Measurements from ENCODE around the gene RAB3D. TPM values are rescaled to one million over a fixed set of nuclear protein-coding genes. Genes with fewer than 3 reads are reported as not detected.

Gene RAB3D
- polyA plus RNA-seq, 1 donor: 15.2 TPM

DNA sequence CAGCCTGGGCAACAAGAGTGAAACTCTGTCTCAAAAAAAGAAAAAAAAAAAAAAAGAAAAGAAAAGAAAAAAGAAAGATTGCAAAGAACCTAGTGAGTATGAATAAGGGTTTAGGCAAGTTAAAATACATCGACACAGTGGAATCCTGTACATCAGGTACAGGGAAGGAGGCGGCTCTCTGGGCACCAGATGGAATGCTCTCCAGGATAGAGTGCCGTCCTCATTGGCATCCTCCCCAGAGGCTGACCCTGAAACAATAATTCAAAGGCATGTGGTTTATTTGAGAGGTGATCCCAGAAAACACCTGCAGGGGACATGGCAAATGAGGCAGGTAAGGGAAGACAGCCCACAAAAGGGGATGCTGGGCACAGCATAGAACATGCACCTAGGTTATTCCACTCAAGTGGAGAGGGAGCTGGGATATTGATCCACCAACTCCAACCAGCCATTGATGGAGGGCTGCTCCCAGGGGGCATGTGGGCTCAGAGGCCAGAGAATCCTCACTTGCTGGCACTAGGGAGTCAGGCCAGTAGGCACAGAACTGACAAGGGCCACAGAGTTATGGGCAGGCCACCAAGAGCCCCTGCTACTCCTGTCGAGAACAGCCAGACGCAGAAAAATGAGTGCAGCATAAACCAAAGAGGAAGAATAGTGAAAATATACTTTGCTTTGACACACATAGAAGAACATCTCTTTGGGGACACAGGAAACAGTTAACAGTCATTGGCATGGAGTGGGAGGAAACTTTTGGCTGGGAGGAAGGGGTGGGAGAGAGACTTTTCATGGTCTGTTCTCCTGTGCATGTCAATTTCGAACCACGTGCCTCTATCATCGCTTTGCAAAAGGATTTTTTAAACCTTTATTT is 39.3 kb downstream of the RAB3D start:
- no peak for DNase-seq

DNA sequence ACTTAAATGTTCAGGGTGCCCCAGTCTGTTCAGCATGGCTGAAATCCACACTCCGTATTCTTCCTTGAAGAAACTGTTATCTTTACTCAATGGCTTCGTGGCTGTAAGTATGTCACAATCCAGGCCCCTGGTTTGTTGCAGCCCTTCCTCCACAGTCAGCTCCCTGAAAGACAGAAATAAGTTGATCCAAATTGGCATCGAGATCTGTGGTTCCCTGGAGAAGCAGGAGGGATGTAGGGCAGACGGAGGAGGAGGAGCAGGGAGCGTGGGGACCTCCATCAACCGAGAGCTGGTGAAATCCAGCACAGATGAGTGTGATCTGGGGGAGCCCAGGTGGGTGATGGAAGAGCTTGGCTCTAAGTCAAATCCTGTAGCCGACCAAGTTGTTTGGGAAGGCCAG is 43.2 kb downstream of the RAB3D start:
- DNase-seq: no peak

DNA sequence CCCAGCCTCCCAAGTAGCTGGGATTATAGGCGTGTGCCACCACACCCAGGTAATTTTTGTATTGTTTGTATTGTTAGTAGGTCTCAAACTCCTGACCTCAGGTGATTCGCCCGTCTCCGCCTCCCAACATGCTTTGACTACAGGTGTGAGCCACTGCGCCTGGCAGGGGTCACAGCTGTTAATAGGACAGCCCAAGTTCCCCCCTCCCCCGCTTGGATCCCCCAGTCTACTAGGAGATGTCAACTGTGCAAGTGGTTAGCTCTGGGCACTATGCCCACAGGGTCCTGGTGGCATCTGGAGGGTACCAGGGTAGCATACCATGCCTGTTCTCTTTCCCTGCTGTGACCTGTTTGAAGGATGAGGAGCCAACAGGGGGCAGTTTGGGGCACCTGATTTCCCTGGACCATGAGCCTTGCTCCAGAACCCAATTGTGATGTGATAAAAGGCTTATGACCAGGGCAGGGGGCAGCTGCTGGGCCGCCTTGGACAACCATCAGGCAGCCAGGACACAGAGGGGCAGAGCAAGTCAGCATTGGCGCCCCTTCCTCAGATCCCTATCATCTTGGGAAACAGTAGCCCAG is 43.7 kb downstream of the RAB3D start, which contains the start of gene TSPAN16:
TSPAN16 (plus strand) TSS at position 496 of the 581 bp plus-strand sequence. CDS start 138 bp downstream, outside the sequence.
- DNase-seq: no peak

DNA sequence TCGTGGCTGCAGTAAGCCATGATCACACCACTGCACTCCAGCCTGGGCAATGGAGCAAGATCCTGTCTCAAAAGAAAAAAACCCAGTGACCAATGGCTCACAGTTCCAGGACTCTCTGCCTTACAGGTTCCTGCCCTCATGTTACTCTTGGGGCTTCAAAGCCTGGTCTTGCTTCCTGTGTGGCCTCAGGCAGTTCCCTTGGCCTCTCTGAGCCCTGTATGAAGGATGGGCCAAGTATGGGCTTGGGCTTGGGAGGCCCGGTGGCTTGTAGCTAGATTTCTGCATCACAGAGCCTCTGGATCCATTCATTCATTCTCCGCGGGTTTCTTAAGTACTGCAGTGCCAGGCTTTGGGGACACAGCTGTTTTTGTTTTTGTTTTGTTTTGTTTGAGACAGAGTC is 44.3 kb downstream of the RAB3D start:
- DNase-seq: no peak

DNA sequence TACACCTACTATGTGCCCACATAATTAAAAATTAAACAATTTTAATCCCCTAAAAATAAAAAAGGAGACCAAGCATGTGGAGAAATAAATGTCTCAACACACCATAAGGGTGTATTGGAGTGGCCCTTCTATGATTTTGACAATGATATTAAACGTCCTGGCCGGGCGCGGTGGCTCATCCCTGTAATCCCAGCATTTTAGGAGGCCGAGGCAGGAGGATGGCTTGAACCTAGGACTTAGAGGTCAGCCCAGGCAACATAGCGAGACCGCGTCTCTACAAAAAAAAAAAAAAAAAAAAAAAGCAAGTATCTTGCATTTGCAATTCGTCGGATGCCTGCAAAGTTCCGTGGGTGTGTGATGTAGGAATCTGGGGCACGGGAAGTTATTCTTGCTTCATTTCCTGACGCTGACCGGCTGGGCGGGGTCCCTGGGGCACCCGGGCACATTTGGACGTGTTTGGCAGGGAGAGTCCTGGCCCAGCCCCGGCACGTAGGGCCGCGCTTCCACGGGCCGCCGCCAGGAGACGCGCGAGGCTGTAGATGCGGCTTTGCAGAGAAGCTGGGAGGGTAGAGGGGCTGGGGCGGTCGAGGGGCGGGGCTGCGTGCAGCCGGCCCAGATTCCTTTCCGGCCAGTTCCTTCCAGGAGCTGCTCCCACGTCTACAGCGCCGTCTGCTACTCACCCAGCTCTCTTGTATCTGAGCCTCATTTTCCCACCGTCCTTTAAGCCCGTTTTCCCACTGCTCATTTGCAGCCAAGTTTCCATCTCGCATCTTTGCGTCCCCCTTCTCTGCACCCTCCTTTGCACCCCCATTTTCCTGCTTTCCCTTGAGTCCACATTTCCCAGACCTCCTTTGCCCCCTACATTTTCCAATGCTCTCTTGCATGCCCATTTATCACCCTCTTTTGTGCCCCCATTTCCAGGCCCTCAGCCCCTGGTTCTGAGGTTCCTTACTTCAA is 45.7 kb downstream of the RAB3D start:
- DNase-seq: peak; percentile 93

DNA sequence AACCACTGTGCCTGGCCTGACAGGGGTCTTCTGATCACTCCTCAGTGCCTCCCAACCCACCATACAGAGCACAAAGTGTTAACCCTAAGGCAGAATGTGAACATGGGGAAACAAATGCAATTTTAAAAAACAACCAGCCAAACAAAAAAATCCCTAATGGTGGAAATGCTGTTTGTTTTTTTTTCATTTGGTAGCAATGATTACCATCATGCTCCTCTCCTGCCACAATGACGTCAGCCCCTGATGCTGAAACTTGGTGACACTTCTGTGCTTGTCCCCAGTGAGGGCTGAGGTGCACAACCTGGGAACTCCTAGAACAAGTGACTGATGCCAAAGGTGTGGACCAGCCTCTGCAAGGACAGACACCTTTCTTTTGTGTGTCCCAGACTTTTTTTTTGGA is 47.5 kb downstream of the RAB3D start:
- DNase-seq: no peak

DNA sequence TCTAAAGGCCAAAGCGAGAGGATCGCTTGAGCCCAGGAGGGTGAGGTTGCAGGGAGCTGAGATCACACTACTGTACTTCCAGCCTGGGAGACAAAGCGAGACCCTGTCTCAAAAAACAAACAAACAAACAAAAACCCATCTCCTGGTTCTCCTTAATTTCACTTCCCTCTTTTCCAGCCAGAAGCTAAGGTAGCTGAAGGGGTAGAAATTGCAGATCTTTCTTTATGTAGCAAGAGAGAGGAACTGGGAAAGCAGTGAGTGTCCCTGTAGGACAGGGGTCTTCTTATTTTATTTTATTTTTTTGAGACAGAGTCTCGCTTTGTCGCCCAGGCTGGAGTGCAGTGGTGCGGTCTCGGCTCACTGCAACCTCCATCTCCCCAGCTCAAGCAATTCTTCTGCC is 48.0 kb downstream of the RAB3D start:
- no peak for DNase-seq

DNA sequence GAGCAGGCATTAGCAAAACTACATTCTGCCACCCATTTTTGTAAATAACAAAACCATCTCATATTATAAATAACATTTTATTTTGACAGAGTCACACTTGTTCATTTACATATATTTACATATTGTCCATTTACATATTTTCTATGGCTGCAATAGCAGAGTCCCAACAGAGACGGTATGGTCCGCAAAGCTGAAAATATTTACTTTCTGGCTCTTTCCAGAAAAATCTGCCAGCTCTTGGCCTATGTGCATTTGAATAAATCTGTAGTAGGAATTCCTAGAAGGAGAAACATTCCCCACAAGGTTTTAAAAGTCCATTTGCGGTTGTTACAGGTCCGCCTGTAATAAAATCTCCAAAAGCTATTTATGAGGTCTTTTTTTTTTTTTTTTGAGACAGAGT is 49.2 kb downstream of the RAB3D start:
- DNase-seq: no peak

DNA sequence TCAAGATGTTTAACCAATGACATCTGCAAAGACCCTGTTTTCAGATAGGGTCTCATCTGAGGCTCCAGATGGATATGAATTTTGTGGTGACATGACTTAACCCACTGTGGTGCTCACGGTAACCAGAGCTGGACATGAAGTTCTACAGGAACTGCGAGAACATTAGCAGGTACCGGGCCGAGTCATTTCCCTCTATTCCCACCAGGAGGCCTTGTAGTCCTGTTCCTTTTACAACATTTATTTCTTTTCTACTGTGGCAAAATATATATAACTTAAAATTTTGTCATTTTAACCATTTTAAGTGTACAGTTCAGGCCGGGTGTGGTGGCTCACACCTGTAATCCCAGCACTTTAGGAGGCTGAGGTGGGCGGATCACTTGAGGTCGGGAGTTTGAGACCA is 51.1 kb downstream of the RAB3D start:
- DNase-seq: no peak

DNA sequence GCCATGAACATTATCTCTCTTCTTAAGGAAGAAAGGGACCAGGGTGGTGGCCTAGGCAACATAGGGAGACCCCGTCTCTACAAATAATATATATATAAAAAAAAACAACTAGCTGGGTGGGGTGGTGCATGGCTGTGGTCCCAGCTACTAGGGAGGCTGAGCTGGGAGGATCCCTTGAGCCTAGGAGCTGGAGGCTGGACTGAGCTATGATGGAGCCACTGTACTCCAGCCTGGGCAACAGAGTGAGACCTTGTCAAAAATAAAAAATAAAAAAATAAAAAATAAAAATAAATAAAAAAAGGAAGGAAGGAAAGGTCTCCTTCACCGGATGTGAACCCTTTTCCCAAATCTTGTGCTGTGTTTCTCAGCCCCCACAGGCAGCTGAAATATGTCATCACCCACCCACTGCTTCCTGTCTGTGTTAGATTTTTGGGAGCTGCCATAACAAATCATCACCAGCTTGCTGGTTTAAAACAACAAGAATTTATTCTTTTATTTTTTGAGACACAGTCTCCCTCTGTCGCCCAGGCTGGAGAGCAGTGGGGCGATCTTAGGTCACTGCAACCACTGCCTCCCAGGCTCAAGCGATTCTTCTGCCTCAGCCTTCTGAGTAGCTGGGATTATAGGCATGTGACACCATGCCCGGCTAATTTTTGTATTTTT is 53.0 kb downstream of the RAB3D start:
- DNase-seq: no peak

DNA sequence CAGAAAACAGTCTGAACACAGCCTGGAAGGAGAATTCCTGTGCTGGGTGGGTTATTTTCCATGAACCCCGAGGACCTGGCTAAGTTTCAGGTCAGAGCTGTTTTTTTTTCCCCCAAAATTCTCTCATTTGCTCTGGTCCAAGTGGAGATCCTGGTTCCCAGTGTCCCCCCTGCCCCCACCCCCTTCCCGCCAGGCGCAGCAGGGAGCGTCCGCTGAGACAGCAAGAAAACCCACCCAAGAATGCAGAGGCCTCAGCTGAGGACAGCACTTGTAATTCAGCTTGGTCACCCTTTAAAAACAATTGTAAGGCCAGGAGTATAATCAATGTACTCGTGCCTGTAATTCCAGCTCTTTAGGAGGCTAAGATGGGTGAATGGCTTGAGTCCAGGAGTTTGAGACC is 54.9 kb downstream of the RAB3D start:
- no peak for DNase-seq

DNA sequence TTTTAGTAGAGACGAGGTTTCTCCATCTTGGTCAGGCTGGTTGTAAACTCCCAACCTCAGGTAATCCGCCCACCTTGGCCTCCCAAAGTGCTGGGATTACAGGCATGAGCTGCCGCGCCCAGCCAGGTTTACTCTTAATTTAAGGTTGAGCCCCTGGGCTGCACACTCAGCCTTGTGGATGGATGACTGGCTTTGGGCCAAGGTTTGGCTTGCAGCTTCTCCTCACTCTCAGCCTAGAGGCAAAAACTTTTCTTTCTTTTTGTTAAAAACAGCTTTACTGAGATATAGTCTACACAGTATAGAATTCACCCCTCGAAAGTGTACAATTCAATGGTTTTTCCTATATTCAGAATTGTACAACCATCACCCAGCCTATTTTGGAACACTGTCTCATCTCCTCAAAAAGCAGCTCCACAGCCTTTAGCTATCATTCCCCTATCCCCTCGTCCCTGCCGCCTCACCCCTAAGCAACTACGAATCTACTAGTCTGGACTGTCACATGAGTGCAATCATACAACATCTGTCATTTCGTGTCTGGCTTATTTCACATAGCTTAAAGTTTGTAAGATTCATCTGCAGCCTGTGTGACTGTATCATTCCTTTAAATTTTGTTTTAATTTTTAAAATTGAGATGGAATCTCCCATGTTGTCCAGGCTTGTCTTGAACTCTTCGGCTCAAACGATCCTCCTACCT is 58.0 kb downstream of the RAB3D start:
- DNase-seq: no peak

DNA sequence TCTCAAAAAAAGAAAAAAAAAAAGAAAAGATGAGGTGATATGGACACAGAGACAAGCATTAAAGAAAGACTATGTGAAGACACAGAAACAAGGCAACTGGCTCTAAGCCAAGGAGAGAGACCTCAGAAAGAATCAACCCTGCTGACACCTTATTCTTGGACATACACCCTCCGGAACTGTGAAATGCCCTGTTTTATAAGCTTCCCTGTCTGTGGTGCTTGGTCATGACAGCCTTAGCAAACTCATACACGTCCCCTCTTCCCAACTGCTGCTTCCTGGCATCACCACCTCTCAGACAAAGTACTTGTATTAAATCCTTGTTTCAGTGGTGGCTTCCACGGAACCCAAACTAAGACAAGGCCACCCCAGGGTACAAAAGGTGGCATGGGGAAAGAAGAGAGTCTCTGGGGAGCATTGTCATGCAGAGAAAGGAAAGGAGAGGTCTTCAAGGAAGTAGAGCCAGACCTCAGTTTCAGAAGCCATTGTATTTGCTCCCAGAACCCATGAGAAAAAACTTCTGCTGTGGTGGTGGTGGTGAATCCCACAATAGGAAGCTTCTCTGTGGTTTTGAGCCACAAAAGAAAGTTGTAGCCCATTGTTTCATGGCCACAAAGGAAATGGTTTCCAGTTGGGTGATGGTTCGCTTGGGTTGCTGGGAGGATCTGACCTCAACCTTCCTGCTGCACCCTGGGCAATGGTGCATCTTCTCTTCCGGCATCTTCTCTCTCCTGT is 59.8 kb downstream of the RAB3D start:
- DNase-seq: no peak

DNA sequence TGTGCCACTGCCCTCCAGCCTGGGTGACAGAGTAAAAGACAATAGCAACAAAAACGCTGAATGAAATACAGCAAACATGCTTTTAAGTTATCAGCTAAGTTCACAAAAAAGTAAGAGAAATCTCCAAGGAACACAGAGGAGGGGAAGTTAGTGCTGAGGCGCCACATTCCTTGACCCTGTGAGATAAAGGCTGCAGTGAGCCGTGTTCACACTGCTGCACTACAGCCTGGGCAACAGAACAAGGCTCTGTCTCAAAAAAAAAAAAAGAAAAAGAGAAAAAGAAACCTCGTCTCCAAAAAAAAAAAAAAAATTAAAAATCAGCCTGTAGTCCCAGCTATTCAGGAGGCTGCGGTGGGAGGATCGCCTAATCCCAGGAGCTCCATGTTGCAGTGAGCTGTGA is 60.8 kb downstream of the RAB3D start:
- no peak for DNase-seq

DNA sequence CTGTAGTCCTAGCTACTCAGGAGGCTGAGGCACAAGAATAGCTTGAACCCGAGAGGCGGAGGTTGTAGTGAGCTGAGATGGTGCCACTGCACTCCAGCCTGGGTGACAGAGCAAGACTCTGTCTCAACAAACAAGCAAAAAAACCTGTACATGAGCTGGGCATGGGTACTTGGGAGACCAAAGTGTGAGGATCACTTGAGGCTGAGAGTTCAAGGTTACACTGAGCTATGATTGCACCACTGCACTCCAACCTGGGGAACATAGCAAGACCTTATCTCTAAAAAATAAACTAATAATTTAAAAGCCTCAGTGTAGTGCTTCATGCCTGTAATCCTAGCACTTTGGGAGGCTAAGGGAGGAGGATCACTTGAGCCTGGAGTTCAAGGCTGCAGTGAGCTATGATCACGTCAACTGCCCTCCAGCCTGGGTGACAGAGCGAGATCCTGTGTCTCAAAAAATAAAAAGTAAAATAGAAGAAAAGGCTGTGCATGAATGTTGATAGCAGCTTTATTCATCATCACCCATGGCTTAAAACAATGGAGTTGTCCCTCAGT is 64.8 kb downstream of the RAB3D start:
- no peak for DNase-seq

DNA sequence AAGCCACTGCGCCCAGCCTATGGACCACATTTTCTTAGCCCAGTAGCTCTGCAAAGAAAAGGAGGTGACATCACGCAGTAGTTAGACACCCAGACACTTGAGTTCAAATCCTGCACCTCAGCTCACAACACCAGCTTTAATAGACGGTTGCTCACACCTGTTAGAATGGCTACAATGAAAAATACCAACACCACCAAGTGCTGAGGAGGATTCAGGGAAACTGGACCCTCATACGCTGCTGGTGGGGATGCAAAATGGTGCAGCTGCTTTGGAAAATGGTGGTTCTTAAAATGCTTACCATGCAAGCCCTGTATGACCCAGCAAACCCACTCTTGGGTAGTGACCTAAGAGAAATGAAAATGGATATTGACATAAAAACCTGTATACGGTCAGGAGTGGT is 65.5 kb downstream of the RAB3D start:
- DNase-seq: no peak

DNA sequence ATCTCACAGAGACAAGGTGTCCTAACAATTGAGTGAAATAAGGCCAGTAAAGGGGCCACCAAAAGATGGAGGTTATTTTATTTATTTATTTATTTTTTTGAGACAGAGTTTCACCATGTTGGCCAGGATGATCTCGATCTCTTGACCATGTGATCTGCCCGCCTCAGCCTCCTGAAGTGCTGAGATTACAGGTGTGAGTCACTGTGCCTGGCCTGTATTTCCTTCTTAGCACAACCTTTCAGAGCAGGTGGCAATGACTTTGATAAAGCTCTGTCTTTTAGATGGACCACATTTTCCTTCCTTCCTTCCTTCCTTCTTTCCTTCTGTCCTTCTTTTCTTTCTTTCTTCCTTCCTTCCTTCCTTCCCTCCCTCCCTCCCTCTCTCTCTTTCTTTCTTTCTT is 66.2 kb downstream of the RAB3D start:
- DNase-seq: no peak
